Sciatic nerve (tissue), 2 donors: ENCODE data around the gene FAM53A. TPM values are rescaled to one million over a fixed set of nuclear protein-coding genes. Genes with fewer than 3 reads are reported as not detected.
A peak's percentile ranks its signal among the peaks of the same experiment; 100 is the strongest.
"Not testable (repeated sequence)": the region's sequence is repeated elsewhere in the genome, so short reads cannot be mapped to it uniquely, and the experiment has no call there.

Experiments used
- ATAC-seq: fragments of 200-7000 bp; cut with Tn5 transposase; one replicate; pipeline ENCODE4 v1.9.1; 2020; ENCODE audit warnings: mild to moderate bottlenecking, moderate library complexity
- DNase-seq: peaks from one replicate; pipeline ENCODE4 v3.0.0-alpha.2; 2020; ENCODE audit warnings: low spot score
- intact Hi-C: fragments of 100-400 bp; cut with DNase I; formaldehyde crosslinking; loops from one replicate; pipeline ENCODE4 v1.14.2; 2022
- total RNA-seq: library from RNA; stranded (reverse); fragmentation: NEBNext Ultra II Directional; extraction: Animal tissue kit (Norgen Biotek cat#: 25700); gene quantifications from one replicate; pipeline ENCODE4 v1.2.1, GENCODE V29; 2021
- donor health status: DM: no; HTN: no; CAD: no.
- donor health status: DM: no; HTN: no; CAD: no.

Gene FAM53A
- total RNA-seq, 1 donor from 2014 or later, result 1.9 TPM

DNA sequence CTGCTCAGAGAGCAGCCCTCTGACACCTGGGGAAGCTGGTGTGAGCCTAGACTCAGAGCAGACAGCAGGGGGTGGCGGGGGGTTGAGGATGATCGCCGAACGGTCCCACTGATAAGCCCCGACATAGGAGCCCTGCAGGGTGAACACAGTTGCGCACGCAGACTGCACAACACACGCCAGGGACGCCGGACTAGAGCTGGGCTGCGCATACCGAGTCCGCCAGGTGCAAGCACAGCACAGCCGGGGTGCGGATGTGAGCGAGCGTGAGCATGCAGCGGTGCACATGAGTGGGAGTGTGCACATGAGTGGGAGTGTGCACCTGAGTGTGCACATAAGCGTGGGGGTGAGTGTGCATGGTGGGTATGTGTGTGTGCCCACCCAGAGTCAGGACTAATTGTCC is 36.7 kb downstream of the FAM53A start:
- intact Hi-C loops, result no loop called here
- ATAC-seq (no peak), DNase-seq (no peak)

DNA sequence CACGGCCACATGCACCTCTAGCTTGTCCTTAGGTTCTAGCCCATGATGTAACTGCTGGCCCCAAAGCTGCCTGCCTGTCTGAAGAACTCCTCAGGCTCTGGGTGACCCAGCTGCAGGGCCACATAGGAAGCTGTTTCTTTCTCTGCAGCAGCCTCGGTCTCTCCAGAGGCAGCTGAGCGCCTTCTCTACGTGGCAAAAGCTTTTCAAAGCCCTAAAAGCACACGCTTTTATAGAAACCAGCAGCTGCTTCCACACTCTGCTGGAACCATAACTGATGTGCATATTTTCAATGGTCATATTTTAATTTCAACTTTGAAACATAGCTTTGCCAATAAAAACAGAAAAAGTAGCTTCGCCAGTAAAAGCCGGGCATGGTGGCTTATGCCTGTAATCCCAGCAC is 37.4 kb downstream of the FAM53A start:
- no peak for ATAC-seq
- intact Hi-C loops, result no loop called here
- no peak for DNase-seq

DNA sequence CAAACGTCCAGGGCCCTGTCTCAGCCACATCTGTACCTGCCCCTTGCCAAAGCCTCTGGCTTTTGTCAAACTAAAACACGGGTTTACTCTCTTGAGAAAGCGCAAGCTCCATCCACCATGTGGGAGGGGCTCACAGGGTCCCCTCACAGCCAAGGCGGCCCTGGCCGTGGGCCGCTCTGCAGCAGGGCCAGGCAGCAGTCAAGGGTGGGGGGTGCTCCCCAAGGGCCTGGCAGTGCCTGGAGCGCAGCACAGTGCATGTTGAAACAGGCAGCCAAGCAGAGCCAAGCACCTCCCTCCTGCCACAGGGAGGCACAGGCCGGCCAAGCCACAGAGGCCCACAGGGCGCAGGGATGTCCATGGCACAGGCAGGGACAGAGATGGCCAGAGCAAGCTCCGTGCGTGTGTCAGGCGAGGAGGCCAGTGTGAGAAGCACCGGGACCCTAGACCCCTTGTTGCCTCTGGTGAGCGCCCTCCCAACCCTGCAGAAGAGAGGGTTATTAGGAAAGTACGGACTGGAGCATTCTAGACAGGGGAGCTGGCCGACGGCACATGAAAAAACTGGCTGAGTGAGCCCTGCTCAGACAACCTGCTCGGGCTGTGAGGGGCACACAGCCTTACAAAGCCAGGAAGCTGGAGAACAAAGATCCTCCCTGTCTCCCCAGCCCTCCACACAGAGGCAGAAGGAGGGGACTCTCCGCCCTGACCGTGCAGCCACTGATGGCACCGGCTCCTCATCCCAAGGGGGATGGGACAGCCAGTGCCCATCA is 39.0 kb downstream of the FAM53A start:
- ATAC-seq (peak; percentile 76), DNase-seq (no peak)
- intact Hi-C loops, result no loop called here

DNA sequence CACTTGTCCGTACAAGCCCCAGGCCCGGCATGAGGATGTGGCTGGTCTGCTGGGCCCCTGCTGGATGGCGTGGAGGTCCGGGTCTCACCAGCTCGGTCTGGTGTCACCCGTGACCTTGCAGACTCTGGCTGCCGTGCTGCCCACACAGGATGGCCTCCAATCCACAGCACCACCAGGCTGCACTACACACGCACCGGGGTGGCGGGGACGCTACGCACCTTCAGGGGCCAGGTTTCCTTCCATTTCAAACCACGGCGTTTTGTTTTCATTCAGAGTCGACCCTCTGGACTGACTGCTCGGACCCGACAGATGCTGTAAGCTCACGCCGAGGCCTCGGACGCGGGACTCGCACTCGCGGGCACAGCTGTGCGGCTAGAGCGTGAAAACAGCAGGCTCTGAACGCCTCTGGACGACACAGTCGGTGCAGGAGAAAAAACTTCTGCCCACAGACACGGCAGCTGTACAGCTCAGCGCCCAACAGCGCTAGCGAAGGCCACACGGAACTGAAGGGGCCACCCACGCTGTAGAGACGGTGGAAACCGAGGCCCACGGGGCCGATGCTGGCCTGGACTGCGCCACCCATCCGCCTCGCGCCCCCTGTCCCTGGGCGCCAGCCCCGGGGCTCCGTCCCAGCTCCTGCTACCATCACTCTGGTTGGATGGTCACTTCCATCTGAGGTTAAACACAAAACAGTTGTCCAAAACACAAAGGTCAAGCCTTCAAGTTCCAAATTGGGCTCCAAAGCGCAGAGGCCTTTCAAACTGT is 40.0 kb downstream of the FAM53A start:
- ATAC-seq (no peak), DNase-seq (no peak)
- intact Hi-C loops, result no loop called here

DNA sequence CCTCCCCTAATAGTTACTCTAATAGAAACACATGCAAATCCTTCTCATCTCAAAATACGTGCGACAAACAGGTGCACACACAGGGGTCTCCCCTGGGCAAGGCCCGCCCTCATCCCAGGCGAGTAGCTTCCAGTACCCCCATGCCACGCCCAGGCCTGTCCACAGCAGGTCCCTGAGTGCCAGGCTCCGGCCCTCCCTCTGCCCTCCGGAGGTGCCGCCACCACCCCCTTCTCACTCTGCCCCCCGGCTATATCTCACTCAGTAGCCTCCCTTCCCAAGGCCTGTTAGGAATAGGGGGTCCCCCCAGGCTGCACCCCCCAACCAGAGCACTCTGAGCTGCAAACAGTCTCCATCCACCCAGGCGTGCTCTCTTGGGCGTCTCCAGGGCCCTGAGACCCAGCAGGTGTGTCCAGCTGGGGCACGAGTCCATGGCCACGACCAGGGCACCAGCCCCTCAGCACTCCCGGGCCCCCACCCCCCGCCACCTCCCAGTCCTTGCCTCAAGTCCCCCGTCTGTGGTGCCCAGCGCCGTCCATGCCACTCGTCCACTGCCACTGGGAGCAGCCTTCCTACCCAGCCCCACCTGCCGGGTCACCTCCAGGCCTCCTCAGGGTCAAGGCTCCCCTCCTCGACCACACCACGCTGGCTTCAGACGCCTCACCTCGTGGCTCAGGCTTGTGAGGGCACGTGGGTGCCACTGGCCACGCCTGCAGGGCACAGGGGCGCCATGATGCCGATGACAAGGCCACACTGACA is 41.7 kb downstream of the FAM53A start:
- ATAC-seq, result no peak
- DNase-seq, result no peak

DNA sequence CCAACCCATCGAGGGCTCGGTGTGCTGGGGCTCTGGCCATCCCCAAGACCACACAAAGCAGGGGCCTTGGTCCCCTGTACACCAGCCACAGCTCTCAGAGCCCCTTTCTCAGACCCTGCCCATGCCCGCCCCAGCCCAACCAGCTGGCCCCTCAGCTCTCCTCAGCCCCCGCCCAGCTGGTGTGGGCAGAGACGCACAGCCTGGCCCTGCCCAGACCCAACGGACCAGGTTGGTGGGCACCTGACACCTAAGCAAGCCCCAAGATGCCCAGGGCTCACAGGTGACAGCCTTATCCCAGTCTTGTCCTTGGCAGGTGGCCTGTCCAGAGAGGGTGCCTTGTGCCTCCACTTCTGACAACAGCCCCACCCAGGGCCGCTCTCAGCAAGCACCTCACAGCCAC is 42.4 kb downstream of the FAM53A start:
- intact Hi-C loops, result no loop called here
- DNase-seq (no peak), ATAC-seq (no peak)

More for the DNA sequence above, 41.7 kb downstream of the FAM53A start:
- intact Hi-C loops, result no loop called here

DNA sequence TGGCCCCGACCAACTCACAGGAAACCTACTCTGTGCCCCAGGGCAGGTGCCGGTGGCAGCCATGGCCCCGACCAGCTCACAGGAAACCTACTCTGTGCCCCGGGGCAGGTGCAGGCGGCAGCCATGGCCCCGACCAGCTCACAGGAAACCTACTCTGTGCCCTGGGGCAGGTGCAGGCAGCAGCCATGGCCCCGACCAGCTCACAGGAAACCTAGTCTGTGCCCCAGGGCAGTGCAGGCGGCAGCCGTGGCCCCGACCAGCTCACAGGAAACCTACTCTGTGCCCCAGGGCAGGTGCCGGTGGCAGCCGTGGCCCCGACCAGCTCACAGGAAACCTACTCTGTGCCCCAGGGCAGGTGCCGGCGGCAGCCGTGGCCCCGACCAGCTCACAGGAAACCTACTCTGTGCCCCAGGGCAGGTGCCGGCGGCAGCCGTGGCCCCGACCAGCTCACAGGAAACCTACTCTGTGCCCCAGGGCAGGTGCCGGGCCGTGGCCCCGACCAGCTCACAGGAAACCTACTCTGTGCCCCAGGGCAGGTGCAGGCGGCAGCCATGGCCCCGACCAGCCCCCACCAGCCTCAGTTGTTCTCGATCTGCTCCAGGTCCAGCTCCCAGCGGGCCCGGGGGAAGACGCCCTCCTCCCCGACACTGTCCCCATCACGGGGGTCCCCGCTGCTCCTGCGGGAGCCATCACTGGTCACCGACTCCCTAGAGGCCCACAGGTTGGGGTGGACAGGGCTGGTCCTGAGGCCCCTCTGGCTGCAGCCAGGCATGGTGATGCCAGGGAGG is 43.2 kb downstream of the FAM53A start:
- ATAC-seq, DNase-seq, intact Hi-C loops: not testable (repeated sequence)

DNA sequence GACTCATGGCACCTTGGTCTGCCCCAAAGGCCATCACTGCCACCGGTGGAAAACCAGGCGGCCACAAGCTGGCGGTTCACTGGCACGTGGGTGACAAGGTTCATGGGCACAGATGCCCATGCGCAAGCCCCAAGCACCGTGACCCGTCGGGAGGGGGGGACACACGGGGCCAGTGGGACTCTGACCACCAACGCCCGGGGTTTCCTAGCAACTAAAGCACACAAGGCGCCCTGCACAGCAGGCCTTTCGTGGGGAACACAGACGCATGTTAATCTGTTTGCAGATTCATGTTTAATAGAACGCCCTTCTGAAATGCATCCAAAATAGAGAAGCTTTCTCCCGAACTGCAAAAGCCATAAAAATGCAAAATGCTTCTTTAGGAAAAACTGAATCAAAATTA is 43.9 kb downstream of the FAM53A start:
- intact Hi-C loops, result no loop called here
- DNase-seq (no peak), ATAC-seq (no peak)

DNA sequence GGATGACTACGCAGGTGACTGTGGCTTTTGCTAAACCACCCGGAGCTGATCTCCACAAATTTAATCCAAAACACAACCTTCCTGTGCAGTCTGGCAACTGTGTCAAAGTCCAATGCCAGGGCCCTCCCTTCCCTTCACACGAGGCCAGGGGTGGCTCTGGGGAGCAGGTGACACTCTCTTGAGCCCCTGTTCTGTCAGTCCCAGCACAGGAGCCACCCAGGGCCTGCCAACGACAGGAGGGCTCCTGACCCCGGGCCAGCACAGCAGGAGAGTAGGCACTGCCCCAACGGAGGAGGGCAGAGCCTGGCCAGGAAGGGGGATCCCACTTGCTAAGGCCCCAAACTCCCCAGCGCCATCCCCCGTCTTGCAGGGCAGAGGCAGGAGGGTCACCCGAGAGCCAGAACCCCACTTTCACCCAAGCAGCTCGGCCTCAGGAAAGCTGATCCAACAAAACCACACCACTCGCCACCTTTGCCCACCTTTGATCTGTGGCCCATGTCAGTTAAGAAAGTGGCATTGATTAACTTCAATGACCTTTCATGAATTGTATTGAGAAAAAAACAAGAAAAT is 44.7 kb downstream of the FAM53A start:
- intact Hi-C loops, result no loop called here
- no peak for ATAC-seq
- DNase-seq, result no peak

DNA sequence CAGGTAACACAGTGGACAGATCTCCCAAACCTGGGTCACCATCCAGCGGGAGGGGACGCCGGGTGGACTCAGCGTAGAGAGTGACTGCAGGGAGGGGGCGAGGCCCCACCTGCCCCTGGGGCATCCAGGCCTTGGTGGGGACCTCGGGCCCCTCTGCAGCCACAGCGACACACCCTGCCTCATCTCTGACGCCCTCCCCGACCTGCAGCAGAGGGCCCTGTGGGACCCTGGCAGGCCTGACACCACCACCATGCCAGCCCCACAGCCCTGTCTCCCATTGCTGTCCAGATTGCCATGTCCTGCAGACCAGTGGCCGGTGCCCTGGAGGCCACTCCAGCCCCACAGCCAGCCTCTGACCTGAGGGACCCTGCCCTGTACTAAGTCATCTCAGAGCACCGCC is 45.2 kb downstream of the FAM53A start:
- no peak for DNase-seq
- no peak for ATAC-seq
- intact Hi-C loops, result no loop called here

DNA sequence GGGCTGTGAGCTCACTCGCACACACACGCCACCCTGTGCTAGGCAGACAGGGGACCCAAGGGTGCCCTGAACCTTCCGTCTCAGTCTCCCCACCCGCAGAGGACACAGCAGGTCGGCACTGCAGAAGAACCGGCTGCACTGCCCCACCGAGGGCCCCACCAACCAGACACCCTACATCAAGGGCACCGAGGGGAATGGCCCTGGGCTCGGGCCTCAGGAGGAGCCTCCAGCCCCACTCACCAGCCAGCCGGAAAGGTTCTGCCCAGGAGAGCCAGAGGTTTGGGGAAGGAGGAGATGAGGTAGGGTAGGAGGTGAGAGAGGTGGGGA is 45.9 kb downstream of the FAM53A start:
- DNase-seq (no peak), ATAC-seq (no peak)
- intact Hi-C loops, result no loop called here

DNA sequence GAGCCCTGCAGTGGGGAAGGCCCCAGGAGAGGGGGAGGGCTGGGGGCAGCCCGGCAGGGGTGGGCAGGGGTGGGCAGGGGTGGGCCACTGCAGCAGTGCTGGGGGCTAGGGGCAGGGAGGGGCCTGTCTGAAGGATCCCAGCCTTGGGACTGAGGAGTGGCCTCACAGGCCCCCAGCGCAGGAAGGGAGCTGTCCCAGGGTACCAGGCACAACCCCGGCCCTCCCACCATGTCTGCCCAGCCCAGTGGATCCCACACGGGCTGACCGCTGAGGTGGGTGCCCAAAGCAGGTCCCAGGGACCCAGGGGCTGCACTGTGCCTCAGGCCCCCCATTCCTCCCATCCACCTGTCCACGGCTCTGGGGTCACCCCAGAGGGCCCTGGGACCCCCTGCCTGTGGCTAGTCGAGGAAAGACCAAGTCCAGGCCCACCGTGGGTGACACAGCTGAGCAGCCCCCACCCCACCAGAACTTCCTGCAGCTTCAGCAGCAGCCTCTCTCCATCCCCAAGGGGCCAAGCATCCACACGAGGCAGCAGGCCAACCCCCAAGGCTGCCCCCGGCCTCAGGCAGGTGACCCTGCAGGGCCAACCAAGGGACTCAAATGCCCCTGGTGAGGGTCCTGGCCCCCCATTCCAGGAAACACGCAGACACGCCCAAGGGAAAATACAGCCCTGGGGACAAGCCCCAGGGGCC is 46.4 kb downstream of the FAM53A start:
- DNase-seq (no peak), ATAC-seq (no peak)
- intact Hi-C loops, result no loop called here

DNA sequence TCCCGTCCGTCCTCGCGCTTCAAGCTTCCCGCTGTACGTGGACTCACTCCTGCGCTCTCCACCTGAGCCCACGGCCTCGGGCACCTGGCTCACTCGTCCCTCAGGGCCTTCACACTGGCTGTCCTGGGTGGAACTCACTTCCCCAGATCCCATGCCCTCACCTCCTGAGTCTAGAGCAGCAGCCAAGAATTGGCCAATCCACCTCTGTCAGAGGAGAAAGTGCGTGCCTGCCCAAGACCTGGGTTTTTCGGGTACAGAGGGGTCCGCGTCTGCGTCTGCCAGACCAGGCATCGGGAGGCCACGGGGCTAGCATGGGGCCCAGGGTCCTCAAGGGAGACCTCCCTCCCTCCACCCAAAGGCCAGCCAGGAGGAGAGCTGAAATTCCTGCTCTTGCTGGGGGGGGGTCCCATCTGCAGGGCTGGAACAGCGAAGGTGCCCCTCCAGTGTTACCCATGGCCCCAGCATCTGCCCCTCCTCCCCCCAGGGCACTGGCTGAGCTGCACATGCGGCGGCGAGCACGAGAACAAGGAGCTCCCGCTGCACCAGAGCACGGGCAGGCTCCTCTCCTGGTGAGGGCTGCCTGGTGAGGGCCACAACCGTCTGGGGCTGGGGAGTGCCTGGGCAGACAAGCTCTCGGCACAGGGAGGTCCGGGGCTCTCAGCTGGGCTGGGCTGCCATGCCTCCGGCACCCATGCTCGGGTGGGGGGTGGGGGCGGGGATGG is 47.5 kb downstream of the FAM53A start:
- DNase-seq (no peak), ATAC-seq (no peak)
- intact Hi-C loops, result no loop called here

DNA sequence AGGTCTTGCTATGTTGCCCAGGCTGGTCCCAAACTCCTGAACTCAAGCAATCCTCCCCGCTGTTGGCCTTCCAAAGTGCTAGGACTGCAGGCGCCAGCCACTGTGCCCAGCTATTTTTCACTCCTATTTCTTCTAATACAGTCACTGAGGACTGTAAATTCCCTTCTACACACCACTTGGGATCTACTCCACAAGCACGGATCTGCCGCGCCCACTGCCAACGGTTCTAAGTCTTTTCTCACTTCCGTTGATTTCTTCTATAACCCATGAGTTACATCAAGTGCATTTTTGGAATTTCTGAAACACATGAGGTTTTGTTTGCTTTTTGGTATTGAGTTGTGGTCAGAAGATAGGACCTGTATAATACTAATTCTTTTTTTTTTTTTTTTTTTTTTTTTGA is 48.6 kb downstream of the FAM53A start:
- intact Hi-C loops, result no loop called here
- DNase-seq (no peak), ATAC-seq (no peak)

DNA sequence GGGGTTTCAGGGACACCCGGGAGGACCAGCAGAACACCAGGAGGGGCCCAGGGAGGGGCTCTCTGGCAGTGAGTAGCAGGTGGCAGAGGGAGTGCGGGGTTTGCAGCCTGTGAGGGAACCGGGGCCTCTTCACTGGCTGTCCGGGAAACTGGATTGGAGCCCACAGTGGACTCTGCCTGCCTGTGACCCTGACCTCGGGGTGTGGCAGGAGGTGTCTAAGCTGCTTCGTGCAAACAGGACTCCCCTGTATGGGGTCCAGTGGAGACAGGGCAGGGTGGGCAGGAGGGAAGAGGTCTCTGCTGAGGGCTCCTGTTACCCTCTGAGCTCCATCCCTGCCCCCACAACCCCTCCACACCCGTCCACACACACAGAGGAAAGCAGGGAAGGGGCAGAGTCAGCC is 50.1 kb downstream of the FAM53A start:
- intact Hi-C loops, result no loop called here
- ATAC-seq, result no peak
- DNase-seq, result no peak

DNA sequence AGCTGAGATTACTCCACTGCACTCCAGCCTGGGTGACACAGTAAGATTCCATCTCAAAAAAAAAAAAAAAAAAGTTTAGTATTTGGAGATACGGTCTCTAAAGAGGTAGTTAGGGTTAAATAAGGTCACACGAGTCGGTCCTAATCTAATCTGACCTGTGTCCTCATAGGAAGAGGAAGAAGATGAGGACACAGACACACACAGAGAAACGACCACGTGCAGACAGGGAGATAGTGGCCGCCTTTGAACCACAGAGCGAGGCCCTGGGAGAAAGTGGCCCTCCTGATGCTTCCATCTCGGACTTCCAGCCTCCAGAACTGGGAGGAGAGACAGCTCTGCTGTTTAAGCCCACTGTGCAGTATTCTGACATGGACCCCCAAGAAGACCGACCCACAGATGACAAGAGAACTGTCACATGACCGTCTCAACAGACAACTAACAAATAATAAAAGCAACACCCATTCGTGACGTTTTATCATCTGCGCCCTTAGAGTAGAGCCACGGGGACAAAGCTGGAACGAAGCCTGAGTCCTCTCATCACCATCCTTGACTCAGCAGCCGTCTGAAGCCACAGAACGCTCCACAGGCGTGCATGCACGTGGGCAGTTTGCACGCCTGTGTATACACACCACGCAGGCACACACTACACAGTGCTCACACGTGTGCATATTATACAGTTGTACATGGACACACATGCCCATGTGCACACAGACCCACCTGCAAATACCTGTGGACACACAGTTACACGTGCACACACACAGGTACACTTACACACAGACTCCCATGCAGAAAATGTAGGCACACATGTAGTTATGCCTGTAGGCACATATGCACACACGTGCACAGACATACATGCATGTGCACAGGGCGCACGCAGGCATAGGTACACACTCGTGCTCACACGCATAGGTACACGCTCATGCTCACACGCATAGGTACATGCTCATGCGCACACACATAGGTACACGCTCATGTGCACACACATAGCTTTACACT is 51.7 kb downstream of the FAM53A start:
- intact Hi-C loops, result no loop called here
- ATAC-seq, result no peak
- DNase-seq, result no peak

DNA sequence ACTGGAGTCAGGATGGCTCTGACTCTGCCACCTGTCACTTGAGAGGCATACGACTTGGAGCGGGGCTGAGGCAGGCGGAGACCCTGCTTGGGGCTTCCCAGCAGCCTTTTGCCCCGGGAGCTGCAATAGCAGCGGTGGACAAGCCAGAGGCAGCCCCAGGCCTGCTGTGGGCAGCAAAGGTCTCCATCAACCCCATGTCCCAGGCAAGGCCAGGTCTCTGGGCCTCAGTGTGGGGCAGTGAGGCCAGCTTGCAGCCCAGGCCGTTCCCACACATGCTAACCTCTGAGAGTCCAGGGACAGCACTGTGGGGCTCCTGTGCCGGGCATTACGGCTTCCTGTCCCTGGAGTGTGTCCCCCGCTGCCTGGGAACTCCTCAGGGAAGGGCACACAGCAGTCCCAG is 53.0 kb downstream of the FAM53A start:
- ATAC-seq, result no peak
- intact Hi-C loops, result no loop called here
- DNase-seq, result no peak
